ENCODE measurements around the gene ATL1. TPM values are rescaled to one million over a fixed set of nuclear protein-coding genes. Genes with fewer than 3 reads are reported as not detected.

The ATL1 gene
- total RNA-seq, 1 donor from 2014 or later: 8.8 TPM

Other genes starting within 250 kb of the ATL1 start
- gene L2HGDH, start 247.9 kb upstream of the ATL1 start, total RNA-seq: 7.8 TPM
- 31.0 TPM for gene DMAC2L, start 247.8 kb upstream of the ATL1 start, total RNA-seq
- 34.3 TPM for gene CDKL1, start 163.3 kb upstream of the ATL1 start, total RNA-seq
- 71.8 TPM for gene MAP4K5, start 27.6 kb upstream of the ATL1 start, total RNA-seq
- 27.4 TPM for gene SAV1, start 108.2 kb downstream of the ATL1 start, total RNA-seq

All from ureter (tissue), 1 donor.